Prostate gland (tissue), 2 donors: Measurements from ENCODE around the gene ABLIM3. TPM values are rescaled to one million over a fixed set of nuclear protein-coding genes. Genes with fewer than 3 reads are reported as not detected.

ENCODE experiments used
- DNase-seq: peaks from one replicate; pipeline ENCODE4 v3.0.0-alpha.2; 2019; ENCODE audit warnings: low spot score
- H3K27ac ChIP-seq, 2 donors: fragments of 200-600 bp; sonication (generic); 2 replicates each; pipeline ENCODE4 v1.5.1; 2017 to 2019
- H3K27me3 ChIP-seq: fragments of 200-600 bp; sonication (generic); replicated peaks from 2 replicates; pipeline ENCODE4 v1.5.1; 2019; ENCODE audit not compliant: insufficient read depth
- H3K36me3 ChIP-seq, 2 donors: fragments of 200-600 bp; sonication (generic); 1 replicate in 1 of 2; 2 replicates in 1 of 2; pipeline versions ENCODE4 v1.5.1 to v1.8.1; 2017 to 2019
- H3K4me1 ChIP-seq: fragments of 200-600 bp; sonication (generic); replicated peaks from 2 replicates; pipeline ENCODE4 v1.5.1; 2019
- H3K4me3 ChIP-seq, 2 donors: fragments of 200-600 bp; sonication (generic); 2 replicates each; pipeline ENCODE4 v1.5.1; 2017 to 2019
- H3K9me3 ChIP-seq: fragments of 200-600 bp; sonication (generic); 2 replicates; pipeline ENCODE4 v1.5.1; 2017
- POLR2A ChIP-seq: fragments of 450-650 bp; IDR thresholded peaks from one replicate; pipeline ENCODE4 v1.6.1; 2016; ENCODE audit warnings: antibody characterized with exemption, mild to moderate bottlenecking
- POLR2AphosphoS5 ChIP-seq: sonication (generic); formaldehyde crosslinking; IDR thresholded peaks from one replicate; pipeline ENCODE4 v1.6.1; 2017; ENCODE audit warnings: antibody characterized with exemption
- WGBS: methylation state at CpG from one replicate; pipeline ENCODE4 v1.1.5; 2018; 5-methylcytosine and 5-hydroxymethylcytosine counted together
- intact Hi-C: fragments of 100-400 bp; cut with DNase I; formaldehyde crosslinking; loops from one replicate; pipeline ENCODE4 v1.14.2; 2022
- total RNA-seq, 2 donors: library from RNA; depleted of rRNA; stranded (reverse); fragments of >200 nt; gene quantifications; one replicate each; pipeline ENCODE4 v1.1.0, GENCODE V29; 2016
- TF ChIP-seq, protein P1 (sequence below), 4 experiments: fragments of 200-600 bp in 2 of 4; fragments of 450-650 bp in 2 of 4; sonication (generic) in 2 of 4; IDR thresholded peaks; 1 replicate in 3 of 4; 2 replicates in 1 of 4; pipeline ENCODE4 v1.5.1; 2016 to 2019; ENCODE audit warnings: antibody characterized with exemption in 4 of 4, mild to moderate bottlenecking in 2 of 4, moderate library complexity in 2 of 4

The ABLIM3 gene
- total RNA-seq, 2 donors from 2014 or later: 9.0 to 11.7 TPM

DNA sequence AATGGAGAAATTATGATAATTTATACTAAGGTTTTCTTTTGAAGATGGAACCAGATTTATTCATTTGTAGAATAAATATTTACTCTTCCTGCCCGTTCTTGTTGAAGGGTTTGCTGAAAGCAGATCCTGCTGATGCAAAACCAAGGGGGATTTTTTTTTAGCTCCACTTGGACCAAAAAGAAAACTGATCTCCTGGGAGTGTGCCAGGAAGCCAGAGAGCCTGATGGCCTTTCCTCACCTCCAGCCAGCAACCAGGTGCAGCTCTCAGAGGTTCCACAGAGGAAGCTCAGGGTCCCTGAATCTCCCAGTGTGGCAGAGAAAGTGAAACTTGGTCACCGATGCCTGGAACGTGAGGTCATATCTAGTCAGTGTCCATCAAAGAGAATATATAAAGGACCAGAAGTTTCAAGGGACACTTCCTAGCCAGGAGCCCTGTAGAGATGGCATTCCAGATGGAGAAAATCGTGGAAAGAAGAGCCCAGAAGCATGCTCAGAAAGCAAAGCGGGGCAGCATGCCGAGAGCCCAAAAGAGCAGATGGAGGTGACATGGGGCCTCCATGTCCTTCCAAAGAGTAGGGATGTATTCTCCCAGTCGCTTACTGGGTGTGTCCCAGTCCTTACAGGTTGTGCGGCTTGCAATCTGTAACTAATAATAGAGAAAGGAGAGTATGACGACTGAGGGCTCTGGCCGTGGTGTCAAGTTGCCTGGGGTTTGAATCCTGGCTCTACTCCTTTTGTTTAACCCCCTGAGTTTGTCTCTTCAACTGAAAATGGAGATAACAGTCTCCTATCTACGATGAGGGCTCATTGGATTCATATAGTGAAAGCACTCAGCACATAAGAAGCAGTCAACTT is 142.6 kb downstream of the ABLIM3 start:
- Histone ChIP-seq H3K36me3 (no peaks in the 10 kb centered on the region), H3K27ac (peak overlapping the region; percentile 25 to 54), H3K27me3 (no peaks in the 10 kb centered on the region), H3K9me3 (no peaks in the 10 kb centered on the region), H3K4me1 (no peaks in the 10 kb centered on the region), H3K4me3 (no peak overlapping the region)
- intact Hi-C loops: no loop called here
- DNase-seq: peak; percentile 23
- no peak for TF ChIP-seq POLR2A
- TF ChIP-seq, protein P1, sequence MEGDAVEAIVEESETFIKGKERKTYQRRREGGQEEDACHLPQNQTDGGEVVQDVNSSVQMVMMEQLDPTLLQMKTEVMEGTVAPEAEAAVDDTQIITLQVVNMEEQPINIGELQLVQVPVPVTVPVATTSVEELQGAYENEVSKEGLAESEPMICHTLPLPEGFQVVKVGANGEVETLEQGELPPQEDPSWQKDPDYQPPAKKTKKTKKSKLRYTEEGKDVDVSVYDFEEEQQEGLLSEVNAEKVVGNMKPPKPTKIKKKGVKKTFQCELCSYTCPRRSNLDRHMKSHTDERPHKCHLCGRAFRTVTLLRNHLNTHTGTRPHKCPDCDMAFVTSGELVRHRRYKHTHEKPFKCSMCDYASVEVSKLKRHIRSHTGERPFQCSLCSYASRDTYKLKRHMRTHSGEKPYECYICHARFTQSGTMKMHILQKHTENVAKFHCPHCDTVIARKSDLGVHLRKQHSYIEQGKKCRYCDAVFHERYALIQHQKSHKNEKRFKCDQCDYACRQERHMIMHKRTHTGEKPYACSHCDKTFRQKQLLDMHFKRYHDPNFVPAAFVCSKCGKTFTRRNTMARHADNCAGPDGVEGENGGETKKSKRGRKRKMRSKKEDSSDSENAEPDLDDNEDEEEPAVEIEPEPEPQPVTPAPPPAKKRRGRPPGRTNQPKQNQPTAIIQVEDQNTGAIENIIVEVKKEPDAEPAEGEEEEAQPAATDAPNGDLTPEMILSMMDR (IDR thresholded peaks at IDR 0.05): no peak
- no peak for TF ChIP-seq POLR2AphosphoS5
- WGBS: 70% methylated on average over 11 of the region's 11 CpGs

DNA sequence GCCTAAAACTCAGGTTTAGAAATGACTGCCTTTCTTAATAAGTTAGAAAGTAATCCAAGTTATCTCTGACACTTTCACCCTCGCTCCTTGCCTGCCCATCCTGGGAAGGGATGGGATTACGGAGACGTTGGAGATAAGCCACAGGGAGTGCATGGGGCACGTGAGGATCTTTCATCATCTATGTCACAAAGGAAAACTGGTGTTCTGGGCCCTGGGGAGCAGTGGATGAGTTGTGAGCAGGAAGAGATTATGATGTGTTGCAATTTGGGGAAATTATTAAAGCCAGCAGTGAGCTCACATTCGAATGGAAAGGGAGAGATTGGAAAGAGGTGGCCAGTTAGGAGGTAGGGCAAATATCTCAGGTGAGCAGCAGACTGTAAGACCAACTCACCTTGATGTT is 143.2 kb downstream of the ABLIM3 start:
- no peaks in the 10 kb centered on the region for H3K27me3 ChIP-seq
- 68% methylated on average over 5 of the region's 5 CpGs for WGBS
- DNase-seq: no peak
- intact Hi-C loops: no loop called here
- no peak overlapping the region for H3K4me3 ChIP-seq
- no peaks in the 10 kb centered on the region for H3K4me1 ChIP-seq
- H3K9me3 ChIP-seq: no peaks in the 10 kb centered on the region
- no peaks in the 10 kb centered on the region for H3K36me3 ChIP-seq
- TF ChIP-seq, protein P1 (IDR thresholded peaks at IDR 0.05): no peak
- TF ChIP-seq POLR2A (no peak), POLR2AphosphoS5 (no peak)
- H3K27ac ChIP-seq: peak overlapping the region; percentile 25 to 54

DNA sequence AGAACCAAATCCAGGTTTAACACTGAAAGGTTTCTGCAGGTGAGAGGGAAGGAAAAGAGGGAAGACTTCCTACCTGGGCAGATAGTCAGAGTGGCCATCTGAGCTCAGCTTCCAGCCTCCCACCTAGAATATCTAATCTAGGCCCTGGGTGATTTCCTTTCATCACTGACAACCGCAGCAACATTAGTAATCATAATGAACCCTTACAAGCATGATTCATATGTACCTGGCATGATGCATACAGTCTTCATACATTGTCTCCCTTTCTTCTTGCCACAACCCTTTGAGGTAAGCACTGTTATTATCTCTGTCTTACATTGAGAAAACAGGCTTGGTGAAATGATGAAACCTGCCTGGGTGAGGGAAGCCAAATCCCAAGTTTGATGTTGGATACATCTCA is 143.9 kb downstream of the ABLIM3 start:
- Histone ChIP-seq H3K27me3 (no peaks in the 10 kb centered on the region), H3K36me3 (no peaks in the 10 kb centered on the region), H3K4me3 (no peak overlapping the region), H3K4me1 (no peaks in the 10 kb centered on the region), H3K9me3 (no peaks in the 10 kb centered on the region), H3K27ac (no peak overlapping the region)
- TF ChIP-seq POLR2A (no peak), POLR2AphosphoS5 (no peak)
- TF ChIP-seq, protein P1 (IDR thresholded peaks at IDR 0.05): no peak
- WGBS: 100% methylated on average over 1 of the region's 1 CpG
- DNase-seq: no peak
- intact Hi-C loops: no loop called here

DNA sequence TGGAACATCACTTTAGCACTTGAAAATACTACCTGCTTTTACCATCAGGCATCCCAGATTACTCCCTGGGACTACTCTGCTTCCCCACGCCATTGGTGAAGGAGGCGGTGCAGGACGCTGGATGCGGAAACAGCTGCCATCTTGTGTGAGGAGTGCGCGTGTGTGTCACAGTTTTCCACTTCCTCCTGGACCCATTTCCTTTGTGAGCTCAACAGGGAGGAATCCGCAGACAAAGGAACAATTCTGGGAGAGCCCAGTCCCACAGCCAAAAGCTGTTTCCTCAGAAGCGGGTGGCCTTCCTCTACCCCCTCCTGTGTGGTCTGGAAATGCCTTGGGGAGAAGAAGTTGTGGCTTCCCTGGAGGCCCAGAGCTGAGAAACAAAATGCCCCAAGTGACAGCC is 147.1 kb downstream of the ABLIM3 start:
- H3K27ac ChIP-seq: no peak overlapping the region
- intact Hi-C loops: no loop called here
- no peaks in the 10 kb centered on the region for H3K4me1 ChIP-seq
- no peak overlapping the region for H3K4me3 ChIP-seq
- no peaks in the 10 kb centered on the region for H3K9me3 ChIP-seq
- H3K27me3 ChIP-seq: no peaks in the 10 kb centered on the region
- TF ChIP-seq POLR2A: no peak
- TF ChIP-seq, protein P1 (IDR thresholded peaks at IDR 0.05): no peak
- TF ChIP-seq POLR2AphosphoS5: no peak
- WGBS: 86% methylated on average over 8 of the region's 8 CpGs
- no peaks in the 10 kb centered on the region for H3K36me3 ChIP-seq
- no peak for DNase-seq

DNA sequence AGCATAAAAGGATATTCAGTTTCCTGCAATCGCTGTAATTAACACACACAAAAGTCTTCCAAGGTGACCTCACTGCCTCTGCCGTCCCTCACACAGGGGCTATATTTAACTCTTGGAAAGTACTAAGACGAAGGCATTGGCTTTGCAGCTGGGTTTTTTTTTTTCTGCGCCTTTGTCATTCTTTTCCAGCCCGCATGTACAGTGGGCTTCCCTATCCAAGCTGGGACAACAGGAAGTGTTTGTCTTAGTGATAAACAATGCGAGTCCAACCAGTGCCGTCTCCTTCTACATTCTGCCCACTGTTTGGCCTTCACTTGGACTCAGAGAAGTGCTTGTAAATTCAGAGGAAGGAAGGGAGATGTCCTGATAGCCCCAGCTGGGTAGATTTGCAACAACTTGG is 148.0 kb downstream of the ABLIM3 start:
- TF ChIP-seq, protein P1 (IDR thresholded peaks at IDR 0.05): no peak
- TF ChIP-seq POLR2AphosphoS5 (no peak), POLR2A (no peak)
- Histone ChIP-seq H3K27me3 (no peaks in the 10 kb centered on the region), H3K9me3 (no peaks in the 10 kb centered on the region), H3K36me3 (no peaks in the 10 kb centered on the region), H3K27ac (no peak overlapping the region), H3K4me1 (no peaks in the 10 kb centered on the region), H3K4me3 (no peak overlapping the region)
- intact Hi-C loops: no loop called here
- 34% methylated on average over 7 of the region's 7 CpGs for WGBS
- DNase-seq: no peak
